Activated CD8-positive, alpha-beta memory T cell treated with anti-CD3 and anti-CD28 coated beads for 36 hours (primary cell): ENCODE results near the gene ESYT2. TPM values are rescaled to one million over a fixed set of nuclear protein-coding genes. Genes with fewer than 3 reads are reported as not detected.

Experiments
- CTCF ChIA-PET: fragments of 350-600 bp; sonication (Branson Sonifier 250); formaldehyde crosslinking; loops from one replicate; lab custom pipeline; 2021; ENCODE audit warnings: antibody characterized with exemption; lab: Charles Lee
- POLR2A ChIA-PET: fragments of 350-600 bp; sonication (Branson Sonifier 250); formaldehyde crosslinking; loops from one replicate; lab custom pipeline; 2021; ENCODE audit warnings: antibody characterized with exemption; lab: Charles Lee
- total RNA-seq, 2 experiments: library from RNA; stranded (reverse); gene quantifications; one replicate each; pipeline ENCODE4 v1.2.3, GENCODE V29; 2021

The ESYT2 gene
- total RNA-seq, 2 experiments from 2014 or later = 57.3 to 59.1 TPM

DNA sequence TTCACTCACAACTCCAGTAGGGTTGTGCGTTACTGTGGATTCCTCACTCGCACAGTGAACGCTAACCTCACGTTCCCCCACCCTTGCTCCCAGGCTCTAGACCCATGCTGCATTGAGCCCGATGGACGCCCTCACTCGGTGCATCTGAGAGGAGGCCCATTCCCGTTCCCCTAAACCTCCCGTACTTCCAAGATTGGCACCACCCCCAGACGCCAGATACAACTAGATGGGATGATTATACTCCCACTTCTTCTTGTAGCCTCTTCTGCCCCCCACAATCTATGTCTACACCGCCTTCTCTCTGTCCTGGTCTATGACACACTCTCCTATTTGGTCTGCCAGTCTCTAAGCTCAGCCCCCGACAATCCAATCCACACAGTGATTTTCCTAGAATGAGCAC, 67.4 kb downstream of the ESYT2 start:
- CTCF ChIA-PET = interaction anchor here (1.4 kb wide), 1 partner anchor 24 kb away, joined by 3 read pairs; no protein-coding TSS in a partner anchor

GRCh38 chr7:158760936-158761335, 68.4 kb downstream of the ESYT2 start:
- CTCF ChIA-PET = no interaction called here

More for the DNA sequence above, 67.4 kb downstream of the ESYT2 start:
- POLR2A ChIA-PET = no interaction called here

GRCh38 chr7:158760445-158760764, 68.9 kb downstream of the ESYT2 start:
- CTCF ChIA-PET = no interaction called here
- POLR2A ChIA-PET = no interaction called here

More at GRCh38 chr7:158760936-158761335, 68.4 kb downstream of the ESYT2 start:
- POLR2A ChIA-PET = no interaction called here

DNA sequence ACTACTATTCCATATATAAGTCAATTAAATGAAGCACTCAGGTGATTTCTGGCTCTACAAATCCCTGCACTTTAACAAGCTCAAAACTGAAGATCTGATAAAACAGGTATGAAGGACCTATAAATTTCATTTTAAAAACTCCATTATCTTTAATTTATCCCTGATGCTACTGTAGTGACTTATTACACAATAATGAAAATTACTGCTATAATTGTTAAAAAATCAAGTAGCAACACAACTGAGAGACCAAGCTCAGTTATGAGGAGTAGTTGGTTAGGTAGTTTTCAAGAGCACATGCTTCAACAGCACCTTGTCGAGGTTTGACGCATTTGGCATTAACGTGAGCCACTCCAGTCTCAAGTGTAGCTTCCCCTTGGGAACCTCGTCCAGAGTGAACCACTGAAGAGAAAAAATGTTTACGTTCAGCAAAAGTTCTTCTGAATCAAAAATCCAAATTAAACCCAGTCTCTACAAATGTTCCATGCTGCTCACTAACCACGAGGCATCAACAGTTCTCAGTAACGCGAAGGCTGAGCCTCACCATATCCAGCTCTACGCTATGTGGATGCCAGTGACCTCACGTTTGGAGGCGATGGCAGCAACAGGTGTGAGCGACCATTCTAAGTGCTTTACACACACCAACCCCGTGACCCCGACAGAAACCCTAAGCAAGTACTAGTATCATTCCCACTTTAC, 69.4 kb downstream of the ESYT2 start:
- POLR2A ChIA-PET = no interaction called here
- CTCF ChIA-PET = no interaction called here

DNA sequence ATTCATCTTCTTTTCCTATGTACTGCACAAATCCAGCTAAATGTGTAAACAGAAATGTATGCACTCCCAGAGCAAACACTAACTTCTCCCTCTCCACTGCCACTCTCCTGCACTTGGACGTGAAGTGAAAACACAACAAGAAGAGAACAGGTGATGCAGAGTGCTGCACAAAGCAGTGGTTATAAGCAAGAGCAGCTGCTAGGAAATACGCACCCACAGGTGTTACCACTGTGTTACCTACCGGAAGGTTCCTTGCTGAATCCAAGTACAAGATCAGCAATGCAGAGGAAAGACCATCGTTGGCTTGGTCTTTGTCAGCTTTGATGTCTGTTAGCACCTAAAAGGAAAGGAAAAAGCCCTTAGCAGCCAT, 70.1 kb downstream of the ESYT2 start:
- ChIA-PET POLR2A (no interaction called here), CTCF (no interaction called here)

- POLR2A ChIA-PET = no interaction called here
- CTCF ChIA-PET = no interaction called here
Observed at GRCh38 chr7:158758586-158759244, 70.6 kb downstream of the ESYT2 start.

GRCh38 chr7:158757404-158757989, 71.8 kb downstream of the ESYT2 start:
- ChIA-PET POLR2A (no interaction called here), CTCF (no interaction called here)

- POLR2A ChIA-PET = interaction anchor here (0.5 kb wide), 1 partner anchor 95 kb away, joined by 6 read pairs; no protein-coding TSS in a partner anchor
Observed at GRCh38 chr7:158754746-158755444, 74.4 kb downstream of the ESYT2 start.

GRCh38 chr7:158753900-158754299, 75.4 kb downstream of the ESYT2 start:
- ChIA-PET CTCF (no interaction called here), POLR2A (interaction anchor here (0.6 kb wide), 1 partner anchor 75 kb away, joined by 5 read pairs; no protein-coding TSS in a partner anchor)

More at GRCh38 chr7:158754746-158755444, 74.4 kb downstream of the ESYT2 start:
- CTCF ChIA-PET = interaction anchor here (1.2 kb wide), 1 partner anchor 108 kb away, joined by 4 read pairs; no protein-coding TSS in a partner anchor

GRCh38 chr7:158751751-158752150, 77.6 kb downstream of the ESYT2 start:
- POLR2A ChIA-PET = no interaction called here
- CTCF ChIA-PET = no interaction called here

DNA sequence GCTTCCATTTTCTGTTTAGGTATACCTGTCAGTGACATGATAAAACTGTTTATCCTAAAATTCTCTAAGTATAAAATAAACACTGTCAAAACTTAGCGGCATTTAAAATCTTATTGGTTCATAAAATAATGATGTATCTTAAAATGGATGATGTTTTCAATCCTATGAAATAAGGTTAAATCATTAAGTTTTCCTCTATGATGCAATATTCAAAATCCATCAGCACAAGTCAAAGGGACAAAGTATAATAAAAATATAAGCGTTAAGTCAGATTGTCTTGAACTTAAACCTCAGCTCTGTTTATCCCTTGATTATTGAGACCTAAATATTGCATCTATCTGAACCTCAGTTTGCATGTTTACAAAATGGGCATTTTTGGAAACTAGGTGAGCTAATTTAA, 78.1 kb downstream of the ESYT2 start:
- CTCF ChIA-PET = no interaction called here

DNA sequence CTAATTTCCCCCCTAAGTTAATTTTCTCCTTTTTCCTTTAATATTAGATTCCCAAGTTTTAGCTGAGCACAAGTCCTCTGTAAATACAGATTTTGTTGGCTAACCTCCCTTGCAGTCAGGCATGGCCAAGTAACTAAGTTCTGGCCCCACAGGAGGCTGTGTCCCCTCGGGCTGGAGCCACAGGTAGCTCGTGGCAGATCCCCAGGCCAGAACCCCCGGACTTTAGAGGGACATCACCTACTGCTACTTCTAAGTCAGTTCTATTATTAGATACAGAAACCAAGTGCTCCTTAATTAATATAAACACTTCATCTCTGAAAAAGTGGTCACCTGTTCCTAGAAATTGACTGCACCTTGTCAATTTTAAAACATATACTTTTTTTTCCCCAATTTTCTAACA, 78.6 kb downstream of the ESYT2 start:
- CTCF ChIA-PET = no interaction called here
- POLR2A ChIA-PET = no interaction called here

More for the DNA sequence above, 78.1 kb downstream of the ESYT2 start:
- POLR2A ChIA-PET = no interaction called here

- CTCF ChIA-PET = no interaction called here
- POLR2A ChIA-PET = no interaction called here
Observed at GRCh38 chr7:158749396-158749795, 79.9 kb downstream of the ESYT2 start.

DNA sequence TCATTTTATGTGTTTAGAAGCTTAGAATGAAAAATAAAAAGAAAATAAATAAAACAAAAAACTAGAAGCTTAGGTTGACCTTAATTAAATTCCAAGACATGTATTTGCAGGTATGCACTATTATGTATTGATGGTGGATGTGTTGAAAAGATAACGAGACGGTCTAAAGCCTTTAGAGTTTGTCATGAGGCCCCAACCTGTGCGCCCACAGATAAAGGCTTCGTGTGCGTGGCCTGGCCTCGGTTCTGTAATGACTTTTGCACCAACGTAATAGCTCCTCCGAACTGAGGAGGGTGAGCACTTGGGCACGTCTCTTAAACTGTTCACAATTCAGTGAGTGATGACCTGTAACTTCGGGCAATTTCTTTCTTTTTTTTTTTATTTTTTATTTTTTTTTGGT, 81.0 kb downstream of the ESYT2 start:
- ChIA-PET POLR2A (no interaction called here), CTCF (no interaction called here)

DNA sequence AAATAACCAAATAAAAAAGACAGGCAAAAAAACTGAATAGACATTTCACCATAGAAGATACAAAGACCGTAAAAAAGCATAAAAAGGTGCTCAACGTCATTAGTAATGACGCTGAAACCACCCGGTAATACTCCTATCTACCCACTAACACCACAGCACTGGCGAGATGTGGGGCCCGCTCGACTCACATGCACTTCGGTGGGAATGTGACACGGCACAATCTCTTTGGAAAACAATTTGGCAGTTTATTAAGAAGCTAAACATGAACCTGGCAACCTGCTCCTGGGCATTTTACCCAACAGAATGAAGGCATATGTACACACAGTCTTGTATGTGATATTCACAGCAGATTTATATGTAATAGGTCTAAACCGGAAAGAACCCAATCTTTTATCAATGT, 81.9 kb downstream of the ESYT2 start:
- POLR2A ChIA-PET = no interaction called here
- CTCF ChIA-PET = no interaction called here

- ChIA-PET POLR2A (no interaction called here), CTCF (no interaction called here)
Observed at GRCh38 chr7:158746957-158747356, 82.4 kb downstream of the ESYT2 start.

DNA sequence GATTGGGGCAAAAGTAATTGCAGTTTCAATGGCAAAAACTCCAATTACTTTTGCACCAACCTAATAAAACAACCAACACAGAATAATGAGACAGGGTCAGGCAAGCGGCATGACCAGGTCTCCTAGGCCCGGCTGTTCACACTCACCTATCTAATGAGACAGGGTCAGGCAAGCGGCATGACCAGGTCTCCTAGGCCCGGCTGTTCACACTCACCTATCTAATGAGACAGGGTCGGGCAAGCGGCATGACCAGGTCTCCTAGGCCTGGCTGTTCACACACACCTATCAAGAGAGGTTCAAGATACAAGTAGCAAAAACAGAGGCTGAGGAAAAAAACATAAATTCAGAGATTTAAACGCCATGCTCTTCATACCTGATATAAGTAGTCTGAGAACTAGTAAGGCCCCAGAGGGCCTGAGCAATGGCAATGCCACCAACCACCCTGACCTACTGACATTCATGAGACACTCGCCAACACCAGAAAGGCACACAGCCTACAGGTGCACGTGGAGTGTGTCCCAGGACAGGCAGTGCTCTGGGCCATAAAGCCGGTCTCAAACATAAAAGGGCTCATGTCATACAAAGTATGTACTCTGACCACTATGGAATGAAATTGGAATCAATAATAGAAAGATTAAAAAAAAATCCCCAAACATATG, 84.1 kb downstream of the ESYT2 start:
- CTCF ChIA-PET = no interaction called here

DNA sequence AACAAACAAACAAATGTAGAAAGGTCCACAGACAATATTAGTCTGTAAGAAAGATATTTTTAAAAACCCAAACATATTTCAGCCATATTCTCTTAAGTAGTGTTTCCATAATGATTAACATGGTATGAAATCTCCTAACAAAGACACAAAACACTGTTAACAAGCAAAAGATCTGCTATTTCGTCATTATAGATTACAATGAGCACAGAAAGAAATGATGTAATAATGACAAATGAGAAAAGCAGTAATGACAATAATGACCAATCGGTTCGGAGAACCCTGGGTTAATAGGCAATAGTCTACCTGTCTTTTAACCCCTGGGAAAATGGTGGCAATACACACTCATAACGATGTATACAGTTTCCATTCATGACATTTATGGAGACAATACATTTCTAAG, 85.2 kb downstream of the ESYT2 start:
- ChIA-PET POLR2A (no interaction called here), CTCF (no interaction called here)

More for the DNA sequence above, 84.1 kb downstream of the ESYT2 start:
- POLR2A ChIA-PET = no interaction called here

DNA sequence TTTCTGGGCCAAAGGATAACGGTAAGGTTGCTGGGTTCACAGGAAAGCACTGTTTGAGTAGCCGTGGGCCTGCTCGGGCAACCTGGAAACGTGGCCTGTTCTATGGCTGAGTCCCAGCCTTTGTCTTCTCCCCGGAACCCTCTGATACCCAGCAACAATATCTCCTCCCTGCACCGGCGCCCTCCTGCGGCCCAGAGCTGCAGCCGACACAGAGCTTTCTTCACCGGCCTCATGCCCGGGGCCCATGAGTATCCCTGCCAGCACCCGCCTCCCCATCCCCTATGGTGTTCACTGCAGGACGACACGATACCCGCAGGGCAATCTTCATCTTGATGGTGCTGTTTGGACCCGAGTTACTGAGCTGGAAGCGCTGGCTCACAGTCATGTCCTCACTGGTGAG, 86.1 kb downstream of the ESYT2 start:
- POLR2A ChIA-PET = no interaction called here
- CTCF ChIA-PET = no interaction called here
